Measurements from ENCODE around the gene EEF2KMT. TPM values are rescaled to one million over a fixed set of nuclear protein-coding genes. Genes with fewer than 3 reads are reported as not detected.

Gene EEF2KMT
- total and polyA plus RNA-seq, 2 of the 8 experiments (the other 6 are each of a cell fraction or from before 2014, with no cell fraction given): 35.8 to 37.0 TPM

- TF ChIP-seq MAFK (IDR thresholded peaks at IDR 0.05; ENCODE audit: low read depth, low read length) (no peak), EZH2 (IDR thresholded peaks at IDR 0.05; ENCODE audit: low read depth, low read length, severe bottlenecking) (no peak), KDM5A (IDR thresholded peaks at IDR 0.05; ENCODE audit: low read length) (no peak), CREB1 (IDR thresholded peaks at IDR 0.05) (no peak), TEAD4 (IDR thresholded peaks at IDR 0.05; ENCODE audit: low read depth, low read length) (no peak), CBX8 (IDR thresholded peaks at IDR 0.05; ENCODE audit: borderline replicate concordance, low read depth, low read length) (no peak)
Observed at GRCh38 chr16:5041600-5042133, 55.9 kb downstream of the EEF2KMT start (continued).

Measured in H1 (cell line).